Activated T-helper 2 cell treated with anti-CD3 and anti-CD28 coated beads, Interferon-gamma antibody, Interleukin-2, Interleukin-4, amounts not matched to agents 10 μg/mL and 5 μg/mL and 100 μg/mL, durations not matched to agents 14 hours and 24 hours and 36 hours (primary cell): Measurements from ENCODE around the gene POLR3A. TPM values are rescaled to one million over a fixed set of nuclear protein-coding genes. Genes with fewer than 3 reads are reported as not detected.
A peak's percentile ranks its signal among the peaks of the same experiment; 100 is the strongest.
"Not testable (repeated sequence)": the region's sequence is repeated elsewhere in the genome, so short reads cannot be mapped to it uniquely, and the experiment has no call there.

Experiments
- DNase-seq: peaks from one replicate; pipeline ENCODE4 v3.0.0; 2021; ENCODE audit warnings: low spot score
- H3K27ac Mint-ChIP-seq: one replicate; pipeline ENCODE4 v1.8.0; 2021; ENCODE audit warnings: mixed read lengths
- H3K27me3 Mint-ChIP-seq: one replicate; pipeline ENCODE4 v1.8.0; 2021; ENCODE audit warnings: low read depth, mixed read lengths
- H3K36me3 Mint-ChIP-seq: one replicate; pipeline ENCODE4 v1.8.0; 2021; ENCODE audit warnings: low read depth, mixed read lengths
- H3K4me1 Mint-ChIP-seq: one replicate; pipeline ENCODE4 v1.8.0; 2021; ENCODE audit warnings: low read depth, mixed read lengths
- H3K4me3 Mint-ChIP-seq: one replicate; pipeline ENCODE4 v1.8.0; 2021; ENCODE audit warnings: low read depth, mild to moderate bottlenecking, moderate library complexity, mixed read lengths
- H3K9me3 Mint-ChIP-seq: one replicate; pipeline ENCODE4 v1.8.0; 2021; ENCODE audit warnings: mixed read lengths
- intact Hi-C: fragments of 100-400 bp; cut with micrococcal nuclease; formaldehyde crosslinking; loops from one replicate; pipeline ENCODE4 v1.15.1; 2023
- total RNA-seq: library from RNA; stranded (reverse); gene quantifications from 2 replicates; pipeline ENCODE4 v1.2.3, GENCODE V29; 2022

The POLR3A gene
- total RNA-seq, 1 donor from 2014 or later = 23.5 TPM

DNA sequence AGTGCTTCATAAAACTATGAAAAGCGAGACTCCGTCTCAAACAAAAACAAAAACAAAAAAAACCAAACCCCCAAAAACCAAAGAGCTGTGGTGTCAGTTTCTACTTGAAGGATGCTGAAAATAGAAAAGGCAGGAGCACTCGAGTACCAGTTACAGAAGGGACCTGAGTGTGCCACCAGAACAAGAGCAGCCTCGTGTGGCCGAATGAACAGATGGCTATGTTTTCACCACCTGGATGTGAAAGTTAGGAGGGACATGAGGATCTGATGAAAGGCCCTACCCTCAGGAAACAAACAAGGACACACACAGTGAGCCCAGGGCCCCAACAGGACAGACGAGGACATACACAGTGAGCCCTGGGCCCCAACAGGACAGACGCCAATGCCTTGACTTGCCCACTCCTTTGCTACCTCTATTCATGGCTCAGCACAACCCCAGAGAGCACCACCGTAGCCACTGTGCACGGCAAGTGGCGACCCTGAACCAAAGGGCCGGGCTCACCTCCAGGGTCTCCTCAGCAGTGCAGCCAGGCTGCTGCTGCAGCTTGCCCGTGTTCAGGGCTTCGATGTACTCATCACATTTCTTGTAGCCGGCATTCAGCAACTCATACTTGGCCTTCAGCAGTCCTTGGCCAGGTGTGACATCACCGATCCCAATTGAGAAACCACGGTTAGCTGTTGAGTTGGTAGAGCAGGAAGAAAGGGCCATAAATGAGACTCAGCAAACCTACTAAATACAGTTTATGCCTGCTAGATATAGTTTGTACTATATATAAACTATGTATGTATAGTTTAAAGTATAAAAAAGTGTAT is 24.9 kb downstream of the POLR3A start:
- Mint-ChIP-seq H3K9me3 (no peaks in the 10 kb centered on the region), H3K4me1 (no peaks in the 10 kb centered on the region), H3K27ac (no peak overlapping the region), H3K4me3 (no peak overlapping the region), H3K27me3 (no peaks in the 10 kb centered on the region), H3K36me3 (peaks cover 76% of the 10 kb centered on the region)
- no peak for DNase-seq
- intact Hi-C loops = no loop called here

DNA sequence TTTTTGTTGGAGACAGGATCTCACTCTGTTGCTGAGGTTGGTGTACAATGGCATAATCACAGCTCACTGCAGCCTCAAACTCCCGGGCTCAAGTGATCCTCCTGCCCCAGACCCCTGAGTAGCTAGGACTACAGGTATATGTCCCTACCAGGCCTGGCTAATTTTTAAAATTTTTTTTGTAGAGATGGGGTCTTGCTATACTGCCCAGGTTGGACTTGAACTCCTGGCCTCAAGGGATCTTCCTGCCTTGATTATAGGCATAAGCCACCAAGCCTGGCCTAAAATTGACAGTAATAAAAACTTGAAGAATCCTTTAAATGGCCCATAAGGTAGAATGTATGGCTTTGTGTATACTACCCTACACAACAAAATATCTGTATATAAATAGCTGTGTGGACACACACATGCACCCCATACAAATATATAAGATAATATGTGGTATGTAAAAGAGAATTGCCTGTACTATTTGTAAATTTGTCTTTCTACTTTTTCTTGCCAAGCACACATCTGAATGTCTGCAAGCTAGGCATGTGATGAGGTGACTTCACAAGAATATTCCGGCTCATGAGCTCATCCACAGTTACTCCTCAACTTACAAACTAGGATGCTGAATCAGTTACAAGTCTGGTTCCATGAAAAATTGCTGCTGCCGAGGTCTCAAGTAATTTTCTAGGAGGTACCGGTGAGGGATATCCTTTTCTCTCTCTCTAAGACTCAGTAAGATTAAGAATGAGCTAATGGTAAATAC is 26.6 kb downstream of the POLR3A start:
- DNase-seq = no peak
- no peak overlapping the region for H3K27ac Mint-ChIP-seq
- no peak overlapping the region for H3K4me3 Mint-ChIP-seq
- intact Hi-C loops = no loop called here
- peaks cover 79% of the 10 kb centered on the region for H3K36me3 Mint-ChIP-seq
- no peaks in the 10 kb centered on the region for H3K4me1 Mint-ChIP-seq
- no peaks in the 10 kb centered on the region for H3K27me3 Mint-ChIP-seq
- no peaks in the 10 kb centered on the region for H3K9me3 Mint-ChIP-seq

DNA sequence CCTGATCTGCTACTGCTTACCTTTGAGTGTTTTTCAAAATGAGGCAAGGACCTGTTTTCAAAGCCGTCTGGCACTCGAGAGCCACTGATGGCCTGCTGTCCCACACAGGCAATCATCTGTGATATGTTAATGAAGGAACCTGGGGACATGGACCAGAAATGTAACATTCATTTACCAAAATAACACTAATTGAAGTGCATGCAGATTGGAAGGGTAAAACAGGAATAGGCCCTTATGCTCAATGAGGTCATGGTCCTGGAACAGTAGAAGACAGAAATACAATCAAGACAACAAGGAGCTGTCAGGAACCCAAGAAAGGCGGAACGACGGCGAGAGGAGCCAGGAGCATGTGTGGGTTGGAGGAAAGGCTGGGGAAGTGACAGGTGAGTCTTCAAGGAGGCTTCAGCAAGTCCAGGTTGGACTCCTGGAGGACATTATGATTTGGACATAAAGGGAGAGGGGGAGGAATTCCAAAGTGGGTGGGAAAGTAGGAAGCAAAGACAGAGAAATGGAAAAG is 28.3 kb downstream of the POLR3A start:
- intact Hi-C loops = no loop called here
- Mint-ChIP-seq H3K9me3 (no peaks in the 10 kb centered on the region), H3K27me3 (no peaks in the 10 kb centered on the region), H3K4me3 (no peak overlapping the region), H3K36me3 (peaks cover 79% of the 10 kb centered on the region), H3K4me1 (no peaks in the 10 kb centered on the region), H3K27ac (no peak overlapping the region)
- no peak for DNase-seq

DNA sequence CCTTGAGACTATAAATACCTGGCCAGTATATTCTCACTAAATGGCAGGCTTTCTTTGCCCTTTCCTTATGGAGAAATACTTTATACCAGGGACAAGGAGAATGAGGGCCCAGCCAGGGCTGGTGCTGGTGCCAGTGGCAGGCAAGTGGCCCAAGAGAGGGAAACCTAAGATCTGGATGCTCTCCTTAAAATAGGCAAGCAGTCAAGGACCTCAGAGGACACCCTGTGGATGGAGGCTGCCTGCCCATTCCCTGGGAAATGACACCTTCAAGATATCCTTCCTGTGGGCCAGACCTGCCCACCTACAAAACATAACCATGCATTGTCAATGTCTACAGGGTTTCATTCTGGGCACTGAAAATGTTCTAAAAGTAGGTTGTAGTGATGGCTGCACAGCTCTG is 29.1 kb downstream of the POLR3A start:
- no peak overlapping the region for H3K4me3 Mint-ChIP-seq
- no peak for DNase-seq
- intact Hi-C loops = no loop called here
- H3K9me3 Mint-ChIP-seq = no peaks in the 10 kb centered on the region
- peaks cover 75% of the 10 kb centered on the region for H3K36me3 Mint-ChIP-seq
- H3K27ac Mint-ChIP-seq = no peak overlapping the region
- H3K27me3 Mint-ChIP-seq = no peaks in the 10 kb centered on the region
- H3K4me1 Mint-ChIP-seq = no peaks in the 10 kb centered on the region

DNA sequence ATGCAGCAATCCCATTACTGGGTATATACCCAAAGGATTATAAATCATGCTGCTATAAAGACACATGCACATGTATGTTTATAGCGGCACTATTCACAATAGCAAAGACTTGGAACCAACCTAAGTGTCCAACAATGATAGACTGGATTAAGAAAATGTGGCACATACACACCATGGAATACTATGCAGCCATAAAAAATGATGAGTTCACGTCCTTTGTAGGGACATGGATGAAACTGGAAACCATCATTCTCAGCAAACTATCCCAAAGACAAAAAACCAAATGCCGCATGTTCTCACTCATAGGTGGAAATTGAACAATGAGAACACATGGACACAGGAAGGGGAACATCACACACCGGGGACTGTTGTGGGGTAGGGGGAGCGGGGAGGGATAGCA is 30.5 kb downstream of the POLR3A start:
- DNase-seq, H3K27ac Mint-ChIP-seq, H3K9me3 Mint-ChIP-seq, intact Hi-C loops, H3K4me1 Mint-ChIP-seq, H3K27me3 Mint-ChIP-seq, H3K4me3 Mint-ChIP-seq: not testable (repeated sequence)
- H3K36me3 Mint-ChIP-seq = peaks cover 71% of the 10 kb centered on the region

DNA sequence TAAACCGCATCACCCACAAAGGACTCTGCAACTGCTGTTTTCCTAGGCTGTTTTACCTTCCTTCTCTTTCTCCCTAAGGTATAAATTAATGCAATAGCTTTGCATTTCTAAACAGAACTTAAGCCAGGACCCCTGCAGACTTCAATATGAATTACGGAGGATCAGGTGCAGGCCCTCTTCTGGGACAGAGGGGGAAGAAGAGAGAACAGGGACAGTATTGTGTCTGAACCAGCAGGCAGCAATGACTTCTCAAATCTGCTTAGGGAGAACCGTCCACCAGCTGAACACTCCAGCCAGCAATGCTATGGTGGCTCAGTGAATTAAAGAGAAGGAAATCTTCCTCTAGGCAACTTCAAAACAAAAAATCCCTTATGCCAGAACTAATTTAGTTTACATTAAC is 35.7 kb downstream of the POLR3A start:
- H3K36me3 Mint-ChIP-seq = peaks cover 71% of the 10 kb centered on the region
- H3K4me3 Mint-ChIP-seq = no peak overlapping the region
- intact Hi-C loops = no loop called here

DNA sequence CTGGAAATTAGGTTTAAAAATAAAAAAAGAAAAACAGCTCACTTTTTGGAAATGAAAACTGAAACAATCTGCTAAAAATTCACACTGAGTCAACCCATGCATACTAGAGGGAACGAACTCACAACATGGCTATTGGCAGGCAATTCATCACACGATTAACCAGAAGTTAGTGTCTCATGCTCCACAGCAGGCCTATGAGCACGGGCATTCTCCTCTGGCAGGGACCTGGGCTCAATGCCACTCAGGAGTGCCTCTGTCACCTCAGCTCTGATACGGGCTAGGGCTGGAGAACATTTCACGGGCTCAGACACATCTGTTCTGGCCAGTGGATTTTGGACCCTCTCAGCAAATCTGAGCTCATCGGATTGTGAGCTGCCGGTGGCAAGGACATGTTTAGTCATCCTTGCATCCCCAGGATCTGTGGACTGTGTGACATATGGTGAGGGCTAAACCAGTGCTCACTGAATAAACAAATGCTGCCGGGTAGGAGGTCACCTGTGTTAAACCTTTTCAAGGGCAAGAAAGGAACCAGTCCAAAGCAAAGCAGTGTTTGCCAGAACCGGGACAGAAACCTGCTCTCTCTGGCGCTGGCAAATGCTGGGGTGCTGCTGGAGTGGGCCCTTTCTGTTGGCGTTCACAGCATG is 40.1 kb downstream of the POLR3A start:
- no peak overlapping the region for H3K4me3 Mint-ChIP-seq
- peaks cover 64% of the 10 kb centered on the region for H3K36me3 Mint-ChIP-seq
- intact Hi-C loops = no loop called here
- H3K9me3 Mint-ChIP-seq = no peaks in the 10 kb centered on the region
- peak overlapping the region; percentile 12 for H3K27ac Mint-ChIP-seq
- no peaks in the 10 kb centered on the region for H3K27me3 Mint-ChIP-seq
- no peak for DNase-seq
- H3K4me1 Mint-ChIP-seq = peaks cover 4% of the 10 kb centered on the region

More for the DNA sequence above, 35.7 kb downstream of the POLR3A start:
- no peak for DNase-seq
- Mint-ChIP-seq H3K4me1 (no peaks in the 10 kb centered on the region), H3K27ac (no peak overlapping the region), H3K9me3 (no peaks in the 10 kb centered on the region), H3K27me3 (no peaks in the 10 kb centered on the region)

DNA sequence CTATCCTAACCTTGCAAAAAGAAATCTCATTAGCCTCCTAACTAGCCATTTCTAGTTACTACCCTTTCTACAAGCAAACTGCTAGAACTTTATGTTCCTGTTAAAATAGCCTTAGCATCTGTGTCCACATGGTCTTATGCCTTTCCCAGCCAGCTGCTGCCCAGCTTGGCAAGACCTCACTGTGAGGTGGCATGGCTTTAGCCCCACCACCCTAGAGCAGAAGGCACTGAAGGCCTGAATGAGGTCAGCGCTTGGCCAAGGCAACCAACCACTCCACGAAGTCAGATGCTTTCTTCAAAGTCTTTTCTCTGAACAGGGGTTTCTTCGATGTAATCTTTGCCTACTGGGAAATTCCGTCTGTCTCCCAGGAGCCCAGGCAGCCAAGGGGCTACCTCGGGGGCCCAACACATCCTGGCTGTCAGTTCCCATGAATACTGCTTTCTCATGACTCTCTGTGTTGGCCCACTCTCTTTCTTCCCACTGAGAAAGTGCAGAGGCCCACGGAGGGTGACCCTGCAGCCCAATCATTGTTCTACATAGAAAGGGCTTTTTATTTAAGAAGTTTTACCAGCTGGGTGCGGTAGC is 41.6 kb downstream of the POLR3A start:
- no peak overlapping the region for H3K27ac Mint-ChIP-seq
- no peak for DNase-seq
- H3K36me3 Mint-ChIP-seq = peaks cover 65% of the 10 kb centered on the region
- intact Hi-C loops = no loop called here
- H3K4me1 Mint-ChIP-seq = peaks cover 4% of the 10 kb centered on the region
- H3K4me3 Mint-ChIP-seq = no peak overlapping the region
- no peaks in the 10 kb centered on the region for H3K9me3 Mint-ChIP-seq
- H3K27me3 Mint-ChIP-seq = no peaks in the 10 kb centered on the region

DNA sequence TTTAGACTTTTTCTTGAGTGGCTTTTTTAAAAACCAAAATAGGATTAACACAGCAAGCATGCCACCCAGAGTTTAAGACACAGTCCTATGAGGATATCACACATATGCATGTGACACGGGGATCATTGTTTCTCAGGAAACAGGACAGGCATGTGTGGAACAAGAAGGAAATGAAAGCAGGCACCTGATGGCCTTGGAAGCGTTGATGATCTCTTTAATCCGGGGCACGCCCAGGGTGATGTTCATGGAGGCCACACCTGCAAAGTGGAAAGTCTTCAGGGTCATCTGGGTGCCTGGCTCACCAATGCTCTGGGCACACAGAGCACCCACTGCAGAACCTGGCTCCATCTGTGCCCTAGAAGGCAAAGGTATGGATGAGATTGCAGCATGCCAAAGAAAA is 44.3 kb downstream of the POLR3A start:
- Mint-ChIP-seq H3K27ac (no peak overlapping the region), H3K27me3 (no peaks in the 10 kb centered on the region), H3K9me3 (no peaks in the 10 kb centered on the region), H3K4me1 (peaks cover 4% of the 10 kb centered on the region), H3K4me3 (no peak overlapping the region), H3K36me3 (peaks cover 71% of the 10 kb centered on the region)
- intact Hi-C loops = no loop called here
- DNase-seq = no peak

DNA sequence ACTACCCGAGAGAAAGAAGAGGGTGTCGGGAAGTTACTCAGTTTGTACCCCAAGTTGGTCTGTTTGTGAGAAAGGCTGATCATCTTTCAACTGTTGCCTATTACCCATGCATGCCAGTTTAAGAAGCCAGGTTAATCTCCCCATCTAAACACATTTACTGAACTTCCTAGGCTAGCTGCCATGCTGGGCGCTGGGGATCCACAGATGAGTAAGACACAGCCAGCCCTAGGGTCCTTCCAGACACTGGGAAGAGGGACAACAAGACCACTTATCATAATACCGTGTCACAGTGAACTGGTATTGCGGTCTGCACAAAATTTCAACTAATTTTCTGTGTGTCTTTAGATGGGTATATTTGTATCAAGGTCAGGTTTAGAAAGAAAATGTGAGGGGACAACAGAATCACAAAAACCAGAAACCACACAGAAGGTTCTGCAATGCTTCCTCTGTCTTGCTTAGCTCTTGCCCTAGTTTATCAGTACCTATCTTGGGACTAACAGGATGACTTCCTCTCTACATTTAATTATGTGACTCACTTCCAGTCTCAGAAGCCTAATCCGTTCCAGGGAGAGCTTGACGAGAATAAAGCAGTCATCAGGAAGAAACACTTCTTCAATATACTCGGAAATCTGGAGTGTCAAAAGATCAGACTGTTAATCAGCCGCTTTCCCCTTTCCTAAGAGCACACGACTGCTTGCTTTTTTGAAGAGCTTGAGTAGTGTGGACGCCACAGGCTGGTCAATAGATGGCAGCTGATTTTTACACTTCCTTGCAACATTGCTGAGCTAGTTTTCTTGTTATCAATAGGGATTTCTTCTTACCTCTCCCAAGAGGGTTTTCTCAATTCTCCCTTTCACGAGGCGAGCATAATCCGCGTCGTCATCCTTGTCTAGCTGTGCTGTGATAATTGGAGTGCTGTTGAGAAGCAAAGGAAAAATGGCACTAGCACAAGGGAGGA is 45.7 kb downstream of the POLR3A start:
- Mint-ChIP-seq H3K4me3 (no peak overlapping the region), H3K4me1 (peaks cover 4% of the 10 kb centered on the region), H3K36me3 (peaks cover 65% of the 10 kb centered on the region), H3K27me3 (no peaks in the 10 kb centered on the region), H3K27ac (no peak overlapping the region), H3K9me3 (no peaks in the 10 kb centered on the region)
- DNase-seq = no peak
- intact Hi-C loops = no loop called here

DNA sequence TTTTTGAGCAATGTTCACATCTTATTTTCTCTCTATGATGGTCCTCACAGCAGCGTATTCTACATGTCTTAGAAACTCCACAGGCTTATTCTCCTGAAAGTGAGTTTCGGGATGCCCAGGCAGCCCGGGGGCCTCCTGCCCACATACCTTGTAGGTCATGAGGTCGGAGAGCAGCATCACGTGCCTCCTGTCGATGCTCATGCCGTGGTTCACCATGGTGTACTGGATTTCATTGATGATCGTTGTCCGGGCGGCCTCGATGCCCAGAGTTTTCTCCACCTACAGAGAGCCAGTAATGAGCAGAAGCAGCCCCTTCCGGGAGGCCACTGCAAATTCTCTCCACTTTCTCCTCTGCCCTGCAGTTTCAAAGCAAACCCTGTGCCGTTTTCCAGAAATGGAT is 48.0 kb downstream of the POLR3A start:
- Mint-ChIP-seq H3K9me3 (no peaks in the 10 kb centered on the region), H3K4me3 (no peak overlapping the region), H3K27ac (no peak overlapping the region), H3K36me3 (peaks cover 71% of the 10 kb centered on the region), H3K27me3 (no peaks in the 10 kb centered on the region), H3K4me1 (no peaks in the 10 kb centered on the region)
- no peak for DNase-seq
- intact Hi-C loops = no loop called here

DNA sequence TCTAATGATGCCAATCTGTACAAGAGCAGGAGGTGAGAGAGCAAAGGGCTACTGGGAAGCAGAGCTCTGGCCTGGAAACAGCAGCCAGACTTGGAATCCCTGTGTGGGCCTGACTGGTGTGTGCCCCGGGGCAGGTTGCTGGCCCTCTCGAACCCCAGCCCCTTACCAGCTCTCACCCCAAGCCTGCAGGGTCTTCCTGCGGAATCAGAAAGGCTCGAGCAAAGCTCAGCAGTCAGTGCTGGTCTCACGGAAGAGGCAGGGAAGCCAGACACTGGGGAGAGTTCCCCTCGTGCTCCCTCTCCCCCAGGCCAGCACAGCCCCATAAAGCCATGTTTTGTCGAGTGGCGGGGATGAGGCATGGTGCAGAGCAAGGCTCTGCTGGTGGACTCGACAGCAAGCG is 50.1 kb downstream of the POLR3A start:
- H3K27ac Mint-ChIP-seq = no peak overlapping the region
- H3K4me3 Mint-ChIP-seq = no peak overlapping the region
- no peaks in the 10 kb centered on the region for H3K4me1 Mint-ChIP-seq
- no peaks in the 10 kb centered on the region for H3K9me3 Mint-ChIP-seq
- H3K27me3 Mint-ChIP-seq = no peaks in the 10 kb centered on the region
- no peak for DNase-seq
- peaks cover 67% of the 10 kb centered on the region for H3K36me3 Mint-ChIP-seq
- intact Hi-C loops = no loop called here
